ENCODE data around the gene ZNF445. TPM values are rescaled to one million over a fixed set of nuclear protein-coding genes. Genes with fewer than 3 reads are reported as not detected.
"Not testable (repeated sequence)": the region's sequence is repeated elsewhere in the genome, so short reads cannot be mapped to it uniquely, and the experiment has no call there.

ZNF445 gene
- total RNA-seq, 1 experiment from 2014 or later = 19.0 TPM

- H3K4me1 ChIP-seq = no peaks in the 10 kb centered on the region
- CTCF ChIA-PET = no interaction called here
- H3K27me3 ChIP-seq (replicated peaks; ENCODE audit: control insufficient read depth, insufficient read depth, low read length) = no peaks in the 10 kb centered on the region
- no TSS peak for BruUV-seq (replicated peaks)
- Mint-ChIP-seq H3K9me3 (ENCODE audit: unreplicated experiment) (peaks cover 10% of the 10 kb centered on the region), H3K27ac (ENCODE audit: unreplicated experiment) (no peak overlapping the region), H3K4me1 (ENCODE audit: low read depth, unreplicated experiment) (peaks cover 13% of the 10 kb centered on the region), H3K4me3 (ENCODE audit: unreplicated experiment) (no peak overlapping the region), H3K36me3 (ENCODE audit: insufficient read depth, unreplicated experiment) (peaks cover 42% of the 10 kb centered on the region), H3K27me3 (ENCODE audit: insufficient read depth, unreplicated experiment) (no peaks in the 10 kb centered on the region)
- no peaks in the 10 kb centered on the region for H3K9me3 ChIP-seq
- TF ChIP-seq CTCF (IDR thresholded peaks at IDR 0.05; ENCODE audit: insufficient read depth in 1 of 2, low read depth in 1 of 2, low read length in 1 of 2, severe bottlenecking in 1 of 2, unreplicated experiment in 1 of 2) = no peak
- POLR2A ChIA-PET = no interaction called here
- intact Hi-C loops (cut with micrococcal nuclease; ENCODE audit: unreplicated experiment) = no loop called here
- H3K36me3 ChIP-seq (ENCODE audit: control insufficient read depth, insufficient read depth, low read length) = no peaks in the 10 kb centered on the region; the same call in 1 of the 2 replicates
- no peak overlapping the region for H3K4me3 ChIP-seq (ENCODE audit: low read depth, low read length)
- no peak for DNase-seq
Measured at GRCh38 chr3:44467241-44467640, 10.2 kb downstream of the ZNF445 start.

DNA sequence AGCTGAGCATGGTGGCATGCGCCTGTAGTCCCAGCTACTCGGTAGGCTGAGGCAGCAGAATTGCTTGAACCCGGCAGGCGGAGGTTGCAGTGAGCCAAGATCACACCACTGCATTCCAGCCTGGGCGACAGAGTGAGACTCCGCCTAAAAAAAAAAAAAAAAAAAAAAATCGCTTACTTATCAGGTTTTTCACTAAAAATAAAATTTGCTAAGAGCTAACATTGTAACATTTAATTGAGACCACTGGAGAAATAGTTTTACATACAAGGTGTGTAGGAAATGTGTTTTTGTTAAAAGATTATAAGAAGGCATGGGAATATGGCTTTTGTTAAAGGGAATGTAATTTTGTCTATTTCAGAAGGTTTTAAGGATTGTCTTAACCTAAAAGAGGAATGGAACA, 12.6 kb downstream of the ZNF445 start:
- DNase-seq; H3K36me3 ChIP-seq (ENCODE audit: control insufficient read depth, insufficient read depth, low read length); H3K4me1 ChIP-seq; H3K4me3 ChIP-seq (ENCODE audit: low read depth, low read length); intact Hi-C loops (cut with micrococcal nuclease; ENCODE audit: unreplicated experiment); H3K4me3 Mint-ChIP-seq (ENCODE audit: unreplicated experiment); H3K27me3 ChIP-seq (replicated peaks; ENCODE audit: control insufficient read depth, insufficient read depth, low read length); H3K27ac Mint-ChIP-seq (ENCODE audit: unreplicated experiment); H3K27me3 Mint-ChIP-seq (ENCODE audit: insufficient read depth, unreplicated experiment); CTCF ChIA-PET; BruUV-seq (replicated peaks); H3K4me1 Mint-ChIP-seq (ENCODE audit: low read depth, unreplicated experiment); POLR2A ChIA-PET: not testable (repeated sequence)
- peaks cover 13% of the 10 kb centered on the region for H3K9me3 ChIP-seq
- H3K9me3 Mint-ChIP-seq (ENCODE audit: unreplicated experiment) = peaks cover 32% of the 10 kb centered on the region
- H3K36me3 Mint-ChIP-seq (ENCODE audit: insufficient read depth, unreplicated experiment) = peaks cover 58% of the 10 kb centered on the region

GRCh38 chr3:44464509-44464908, 13.0 kb downstream of the ZNF445 start:
- Histone ChIP-seq H3K9me3 (peaks cover 13% of the 10 kb centered on the region), H3K27me3 (replicated peaks; ENCODE audit: control insufficient read depth, insufficient read depth, low read length) (no peaks in the 10 kb centered on the region), H3K4me1 (no peaks in the 10 kb centered on the region), H3K4me3 (ENCODE audit: low read depth, low read length) (no peak overlapping the region), H3K36me3 (ENCODE audit: control insufficient read depth, insufficient read depth, low read length) (peaks cover 2% of the 10 kb centered on the region)
- Mint-ChIP-seq H3K9me3 (ENCODE audit: unreplicated experiment) (peaks cover 35% of the 10 kb centered on the region), H3K4me1 (ENCODE audit: low read depth, unreplicated experiment) (no peaks in the 10 kb centered on the region), H3K36me3 (ENCODE audit: insufficient read depth, unreplicated experiment) (peaks cover 59% of the 10 kb centered on the region), H3K27ac (ENCODE audit: unreplicated experiment) (no peak overlapping the region), H3K4me3 (ENCODE audit: unreplicated experiment) (no peak overlapping the region), H3K27me3 (ENCODE audit: insufficient read depth, unreplicated experiment) (no peaks in the 10 kb centered on the region)
- no TSS peak for BruUV-seq (replicated peaks)
- CTCF ChIA-PET = no interaction called here
- intact Hi-C loops (cut with micrococcal nuclease; ENCODE audit: unreplicated experiment) = no loop called here
- no peak for DNase-seq
- POLR2A ChIA-PET = no interaction called here
- no peak for TF ChIP-seq CTCF (IDR thresholded peaks at IDR 0.05; ENCODE audit: insufficient read depth in 1 of 2, low read depth in 1 of 2, low read length in 1 of 2, severe bottlenecking in 1 of 2, unreplicated experiment in 1 of 2)

DNA sequence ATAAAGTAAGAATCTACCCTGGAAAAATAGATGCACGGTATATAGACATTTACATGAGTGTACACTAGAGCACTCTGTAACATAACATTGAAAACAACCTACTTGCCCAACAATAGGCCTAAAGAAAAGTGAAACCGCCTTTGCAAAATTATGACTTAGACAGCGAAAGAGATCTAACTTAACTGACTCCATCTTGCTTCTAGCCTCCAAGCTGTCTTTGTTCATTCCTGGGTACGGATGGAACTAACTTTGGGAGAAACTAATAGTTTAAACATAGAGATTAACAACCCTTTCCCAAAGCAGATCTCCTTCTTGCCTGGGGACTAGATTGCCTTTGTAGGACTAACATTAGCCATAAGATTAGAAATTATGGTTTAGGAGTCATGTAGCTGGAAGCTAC, 17.4 kb downstream of the ZNF445 start:
- BruUV-seq (replicated peaks); POLR2A ChIA-PET; H3K4me3 ChIP-seq (ENCODE audit: low read depth, low read length); H3K36me3 ChIP-seq (ENCODE audit: control insufficient read depth, insufficient read depth, low read length); DNase-seq; H3K27ac Mint-ChIP-seq (ENCODE audit: unreplicated experiment); H3K4me1 Mint-ChIP-seq (ENCODE audit: low read depth, unreplicated experiment); intact Hi-C loops (cut with micrococcal nuclease; ENCODE audit: unreplicated experiment); H3K27me3 ChIP-seq (replicated peaks; ENCODE audit: control insufficient read depth, insufficient read depth, low read length); CTCF ChIA-PET; H3K4me3 Mint-ChIP-seq (ENCODE audit: unreplicated experiment); H3K27me3 Mint-ChIP-seq (ENCODE audit: insufficient read depth, unreplicated experiment); H3K4me1 ChIP-seq: not testable (repeated sequence)
- H3K9me3 Mint-ChIP-seq (ENCODE audit: unreplicated experiment) = peaks cover 35% of the 10 kb centered on the region
- peaks cover 13% of the 10 kb centered on the region for H3K9me3 ChIP-seq
- peaks cover 65% of the 10 kb centered on the region for H3K36me3 Mint-ChIP-seq (ENCODE audit: insufficient read depth, unreplicated experiment)

Data from Caco-2 (cell line).